ENCODE data around the gene ACVR1.

GRCh38 chr2:157843935-157844334 is 32.2 kb downstream of the ACVR1 start:
- no peak for TF ChIP-seq POLR2A (IDR thresholded peaks at IDR 0.05; ENCODE audit: insufficient read depth in 1 of 2, low read depth in 2 of 2, low read length in 2 of 2)
- TF ChIP-seq POLR2AphosphoS5 (IDR thresholded peaks at IDR 0.05; ENCODE audit: low read depth, low read length), result no peak
